DMS153 treated with DMSO at 0.1 percent for 48 hours (cell line): ENCODE measurements around the gene PTPMT1.
"Not testable (repeated sequence)": the region's sequence is repeated elsewhere in the genome, so short reads cannot be mapped to it uniquely, and the experiment has no call there.

ENCODE experiments used
- DNase-seq: peaks from one replicate; lab custom pipeline; 2025; ENCODE audit not compliant: unreplicated experiment; lab: John Stamatoyannopoulos, UW

PTPMT1 gene, protein sequence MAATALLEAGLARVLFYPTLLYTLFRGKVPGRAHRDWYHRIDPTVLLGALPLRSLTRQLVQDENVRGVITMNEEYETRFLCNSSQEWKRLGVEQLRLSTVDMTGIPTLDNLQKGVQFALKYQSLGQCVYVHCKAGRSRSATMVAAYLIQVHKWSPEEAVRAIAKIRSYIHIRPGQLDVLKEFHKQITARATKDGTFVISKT

GRCh38 chr11:47565340-47566148 lies at the start of gene PTPMT1:
PTPMT1 (plus strand) TSS chr11:47565599; CDS start chr11:47565623, 24 bp downstream.
- peak; percentile 13 for DNase-seq

GRCh38 chr11:47516155-47516554 lies 49.2 kb upstream of the PTPMT1 start:
- no peak for DNase-seq

DNA sequence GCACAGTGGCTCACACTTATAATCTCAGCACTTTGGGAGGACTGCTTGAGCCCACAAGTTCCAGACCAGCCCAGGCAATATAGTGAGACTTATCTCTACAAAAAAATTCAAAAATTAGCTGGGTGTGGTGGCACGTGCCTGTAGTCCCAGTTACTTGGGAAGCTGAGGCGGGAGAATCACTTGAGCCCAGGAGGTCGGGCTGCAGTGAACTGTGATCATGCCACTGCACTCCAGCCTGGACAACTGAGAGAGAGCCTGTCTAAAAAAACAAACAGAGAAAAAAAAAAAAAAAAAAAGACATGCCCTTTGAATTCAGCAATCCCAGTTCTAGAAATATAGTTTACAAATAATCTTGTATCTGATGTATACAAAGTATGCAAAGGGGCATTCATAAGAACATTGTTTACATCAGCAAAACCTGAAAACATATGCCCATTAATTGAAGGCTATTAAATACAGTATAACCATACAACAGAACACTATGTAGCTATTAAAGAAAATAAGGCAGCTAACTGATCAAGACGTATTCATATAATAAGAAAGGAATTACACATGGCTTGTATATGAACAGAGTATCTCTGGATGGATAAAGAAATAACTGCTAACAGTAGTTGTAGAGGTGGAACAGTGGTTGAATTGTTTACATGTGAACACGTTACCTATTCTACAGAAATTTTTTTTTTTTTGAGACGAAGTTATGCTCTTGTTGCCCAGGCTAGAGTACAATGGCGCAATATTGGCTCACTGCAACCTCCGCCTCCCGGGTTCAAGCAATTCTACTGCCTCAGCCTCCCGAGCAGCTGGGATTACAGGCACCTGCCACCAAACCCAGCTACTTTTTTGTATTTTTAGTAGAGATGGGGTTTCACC lies 48.2 kb upstream of the PTPMT1 start:
- DNase-seq = no peak

DNA sequence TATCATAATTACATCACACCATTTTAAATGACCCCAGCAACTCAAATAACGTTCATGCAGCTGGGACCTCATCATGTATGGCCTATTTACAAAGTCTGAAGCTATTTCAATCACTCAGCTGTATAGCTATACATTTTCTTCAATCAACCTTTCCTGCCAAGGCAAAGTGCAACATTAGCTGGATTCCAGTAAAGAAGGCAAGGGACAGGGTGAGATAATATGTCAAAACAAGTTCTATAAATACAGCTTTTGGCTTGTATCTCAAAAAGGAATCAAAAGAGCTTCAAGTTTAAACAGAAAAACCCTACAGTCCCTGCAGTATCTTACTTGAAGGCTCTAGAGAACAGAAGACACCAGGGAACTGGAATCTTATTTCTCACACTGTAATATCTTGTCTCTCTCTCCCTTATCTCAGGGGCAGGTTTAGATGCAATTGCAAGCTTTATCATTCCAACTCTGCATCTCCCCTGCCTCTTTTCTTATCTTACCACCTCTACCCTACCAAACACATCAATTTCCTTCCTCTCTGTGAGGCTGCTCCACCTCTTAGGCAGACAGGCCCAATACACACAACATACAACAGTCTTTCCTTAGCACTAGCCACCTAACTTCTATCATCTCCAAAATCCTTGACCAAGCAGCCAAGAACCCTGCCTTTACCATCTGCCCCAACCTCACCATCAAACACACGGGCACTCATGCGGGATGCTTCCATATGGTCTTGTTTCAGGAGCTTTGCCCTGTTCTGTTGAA lies 47.0 kb upstream of the PTPMT1 start:
- no peak for DNase-seq

DNA sequence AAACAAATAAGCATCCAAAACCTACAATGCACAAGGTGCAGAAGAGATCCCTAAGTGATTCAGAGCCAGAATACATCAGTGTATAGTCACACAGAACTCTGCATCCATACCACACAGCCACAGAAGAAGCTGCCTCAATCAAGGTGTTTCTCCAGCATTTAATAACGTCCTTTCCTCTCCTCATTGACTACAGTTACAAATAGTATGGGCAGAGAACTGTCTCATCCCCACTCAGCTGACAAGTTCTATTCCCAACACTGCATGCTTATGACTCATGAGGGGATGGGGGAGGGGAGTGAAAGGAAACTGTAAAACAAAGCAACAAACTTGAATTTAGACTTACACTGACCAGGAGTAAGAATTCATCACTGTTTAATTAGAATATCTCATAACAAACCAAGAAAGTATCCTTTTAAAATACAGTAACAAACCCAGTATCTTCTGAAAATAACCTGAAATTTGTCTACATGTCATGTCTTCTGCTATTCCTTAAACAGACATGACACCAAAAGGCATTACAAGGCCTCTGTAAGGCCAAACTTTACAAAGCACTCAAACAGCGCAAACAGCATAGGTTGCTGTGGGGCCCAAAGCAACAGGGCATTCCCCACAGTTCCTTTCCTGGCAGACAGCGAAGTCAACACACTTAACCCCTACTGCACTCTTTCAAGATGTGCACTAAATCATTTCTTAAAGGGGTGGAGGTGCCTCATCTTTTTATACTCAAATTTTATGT lies 41.7 kb upstream of the PTPMT1 start:
- DNase-seq = no peak

DNA sequence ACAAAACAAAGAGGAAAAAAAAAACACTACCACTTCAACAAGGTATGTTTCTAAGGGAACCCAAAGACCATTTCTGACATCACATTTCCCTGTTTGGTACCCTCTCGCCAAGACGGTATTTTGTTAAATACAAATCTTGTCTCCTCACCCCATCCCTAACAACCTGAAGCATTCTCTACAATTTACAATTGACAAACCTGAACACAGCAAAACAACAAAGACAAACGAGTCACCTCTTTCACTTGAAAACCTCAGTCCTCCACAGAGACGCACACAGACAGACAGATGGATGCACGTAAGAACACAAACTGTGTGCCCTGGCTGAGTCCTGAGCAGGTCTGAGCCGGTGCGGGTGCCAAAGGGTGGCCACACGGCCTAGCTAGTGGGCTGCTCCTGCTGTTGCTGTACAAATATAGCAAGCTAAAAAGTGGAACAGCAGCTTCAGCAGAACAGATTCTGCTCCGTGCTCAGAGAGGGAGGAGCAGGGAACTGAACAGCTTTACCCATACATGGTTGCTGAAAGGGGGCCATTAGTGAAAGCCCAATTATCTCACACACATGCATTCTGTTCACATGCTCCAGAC lies 41.0 kb upstream of the PTPMT1 start:
- no peak for DNase-seq

DNA sequence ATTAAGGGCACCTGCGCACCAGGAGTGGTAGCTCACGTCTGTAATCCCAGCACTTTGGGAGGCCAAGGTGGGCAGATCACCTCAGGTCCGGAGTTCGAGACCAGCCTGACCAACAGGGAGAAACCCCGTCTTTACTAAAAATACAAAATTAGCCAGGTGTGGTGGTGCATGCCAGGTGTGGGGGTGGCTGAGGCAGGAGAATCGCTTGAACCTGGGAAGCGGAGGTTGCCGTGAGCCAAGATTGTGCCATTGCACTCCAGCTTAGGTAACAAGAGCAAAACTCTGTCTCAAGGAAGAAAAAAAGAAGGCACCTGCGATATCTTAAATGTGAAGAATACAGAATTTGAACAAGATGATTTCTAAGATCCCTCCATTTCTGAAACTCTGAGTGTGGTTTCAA lies 39.4 kb upstream of the PTPMT1 start:
- DNase-seq = not testable (repeated sequence)

GRCh38 chr11:47527186-47527585 lies 38.2 kb upstream of the PTPMT1 start:
- no peak for DNase-seq

DNA sequence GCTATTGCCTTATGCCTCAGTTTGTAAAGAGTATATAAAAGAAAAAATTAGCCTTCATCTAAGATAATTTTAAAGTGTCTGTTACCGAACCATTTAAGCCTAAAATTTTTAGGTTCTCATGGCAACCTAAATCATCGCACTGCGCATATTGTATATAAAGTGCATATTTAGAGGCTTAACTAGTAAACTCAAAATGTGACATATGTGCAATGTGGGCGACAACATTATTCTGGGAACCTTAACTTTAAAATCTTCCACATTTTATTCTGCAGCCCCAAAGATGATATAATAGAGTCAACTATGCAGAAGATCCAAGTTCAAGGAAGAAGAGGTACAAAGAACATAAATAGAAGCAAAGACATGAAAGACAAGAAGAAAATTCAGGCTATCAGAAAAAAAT lies 35.4 kb upstream of the PTPMT1 start:
- no peak for DNase-seq

- DNase-seq = not testable (repeated sequence)
These were observed 34.7 kb upstream of the PTPMT1 start for GRCh38 chr11:47530721-47531120.

- DNase-seq = no peak
These were observed 33.7 kb upstream of the PTPMT1 start for GRCh38 chr11:47531666-47532065.

- no peak for DNase-seq
These were observed 32.7 kb upstream of the PTPMT1 start for GRCh38 chr11:47532597-47533213.

DNA sequence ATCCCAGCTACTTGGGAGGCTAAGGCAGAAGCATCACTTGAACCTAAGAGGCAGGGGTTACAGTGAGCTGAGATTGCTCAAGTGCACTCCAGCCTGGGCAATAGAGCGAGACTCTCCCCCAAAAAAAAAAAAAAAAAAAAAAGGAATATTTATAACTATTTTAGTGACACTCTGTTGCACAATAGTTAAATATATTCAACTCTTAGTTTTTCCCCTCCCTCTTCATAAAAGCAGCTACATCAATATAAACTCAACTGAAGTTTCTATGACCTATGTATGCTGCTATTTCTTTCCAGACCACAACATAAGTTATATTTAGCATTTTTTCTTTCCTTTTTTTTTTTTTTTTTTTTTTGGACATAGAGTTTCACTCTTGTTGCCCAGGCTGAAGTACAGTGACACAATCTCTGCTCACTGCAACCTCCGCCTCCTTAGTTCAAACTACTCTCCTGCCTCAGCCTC lies 31.7 kb upstream of the PTPMT1 start:
- no peak for DNase-seq

DNA sequence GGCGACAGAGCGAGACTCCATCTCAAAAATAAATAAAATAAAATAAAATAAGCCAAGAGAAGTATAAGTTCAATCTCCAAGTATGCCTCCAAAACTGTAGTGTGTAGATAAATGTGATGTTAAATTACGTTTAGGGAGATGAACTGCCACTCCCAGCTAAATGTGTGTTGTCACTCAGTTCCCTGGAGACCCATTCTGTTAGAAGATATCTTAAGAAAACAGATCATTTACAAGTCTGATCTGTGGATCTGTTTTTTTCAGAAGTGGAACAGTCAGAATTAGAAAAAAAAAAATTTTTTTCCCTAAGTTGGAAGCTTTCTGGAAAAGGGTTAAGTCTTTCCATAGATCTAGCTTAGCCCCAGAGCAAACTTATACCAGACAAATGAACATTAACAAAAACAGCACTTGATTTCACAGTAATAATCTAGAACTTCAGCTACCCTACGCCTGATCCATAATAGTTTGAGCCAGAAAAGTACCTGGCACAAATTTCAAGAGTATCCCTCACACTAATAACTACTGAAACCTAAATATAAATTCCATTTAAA lies 30.6 kb upstream of the PTPMT1 start:
- no peak for DNase-seq

- no peak for DNase-seq
These were observed 28.5 kb upstream of the PTPMT1 start for GRCh38 chr11:47536915-47537314.

GRCh38 chr11:47538741-47539565 lies 26.4 kb upstream of the PTPMT1 start:
- DNase-seq = peak; percentile 22

GRCh38 chr11:47539681-47540039 lies 25.7 kb upstream of the PTPMT1 start:
- no peak for DNase-seq

GRCh38 chr11:47541070-47541469 lies 24.3 kb upstream of the PTPMT1 start:
- no peak for DNase-seq
